GM12873 (cell line): ENCODE measurements around the gene RABGAP1L.

ENCODE experiments used
- CTCF ChIP-seq: IDR thresholded peaks from 2 replicates; pipeline ENCODE4 v1.5.1; 2012; ENCODE audit warnings: low read depth, mild to moderate bottlenecking, moderate library complexity, low read length, control low read depth; ENCODE audit not compliant: insufficient read depth; ENCODE audit errors: missing control alignments

Gene RABGAP1L

GRCh38 chr1:174800216-174800851 is 641.0 kb downstream of the RABGAP1L start:
- TF ChIP-seq CTCF, result no peak

GRCh38 chr1:174800876-174801275 is 641.6 kb downstream of the RABGAP1L start:
- TF ChIP-seq CTCF, result no peak

- TF ChIP-seq CTCF, result no peak
Observed at GRCh38 chr1:174809755-174810280, 650.5 kb downstream of the RABGAP1L start.

- TF ChIP-seq CTCF, result no peak
Observed at GRCh38 chr1:174812016-174812415, 652.7 kb downstream of the RABGAP1L start.

- no peak for TF ChIP-seq CTCF
Observed at GRCh38 chr1:174812656-174813055, 653.3 kb downstream of the RABGAP1L start.

GRCh38 chr1:174815036-174815435 is 655.7 kb downstream of the RABGAP1L start:
- TF ChIP-seq CTCF, result no peak

GRCh38 chr1:174815474-174815908 is 656.2 kb downstream of the RABGAP1L start:
- TF ChIP-seq CTCF, result no peak
